ENCODE data around the gene IMMP2L.

GRCh38 chr7:110645616-110646015 is 916.7 kb downstream of the IMMP2L start:
- TF ChIP-seq CTCF (conservative IDR thresholded peaks at IDR 0.05; ENCODE audit: low read depth, low read length), result no peak
- TF ChIP-seq SMC3 (IDR thresholded peaks at IDR 0.05; ENCODE audit: low read depth, low read length), result no peak
- no peak for TF ChIP-seq NFE2L2 (IDR thresholded peaks at IDR 0.05; ENCODE audit: low read depth, low read length)
- no peak for TF ChIP-seq POLR2A (IDR thresholded peaks at IDR 0.05; ENCODE audit: low read depth, low read length)
- TF ChIP-seq, protein P1, sequence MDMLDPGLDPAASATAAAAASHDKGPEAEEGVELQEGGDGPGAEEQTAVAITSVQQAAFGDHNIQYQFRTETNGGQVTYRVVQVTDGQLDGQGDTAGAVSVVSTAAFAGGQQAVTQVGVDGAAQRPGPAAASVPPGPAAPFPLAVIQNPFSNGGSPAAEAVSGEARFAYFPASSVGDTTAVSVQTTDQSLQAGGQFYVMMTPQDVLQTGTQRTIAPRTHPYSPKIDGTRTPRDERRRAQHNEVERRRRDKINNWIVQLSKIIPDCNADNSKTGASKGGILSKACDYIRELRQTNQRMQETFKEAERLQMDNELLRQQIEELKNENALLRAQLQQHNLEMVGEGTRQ (IDR thresholded peaks at IDR 0.05; ENCODE audit: low read depth, low read length), result no peak
- no peak for TF ChIP-seq FOS (IDR thresholded peaks at IDR 0.05; ENCODE audit: low read depth, low read length)
- TF ChIP-seq CEBPB (IDR thresholded peaks at IDR 0.05; ENCODE audit: low read depth, low read length), result no peak
- TF ChIP-seq BHLHE40 (IDR thresholded peaks at IDR 0.05; ENCODE audit: low read depth, low read length), result no peak
- no peak for TF ChIP-seq RAD21 (IDR thresholded peaks at IDR 0.05; ENCODE audit: low read length)
- TF ChIP-seq MAFK (IDR thresholded peaks at IDR 0.05; ENCODE audit: low read depth, low read length), result no peak
